CD14-positive monocyte (primary cell): ENCODE measurements around the gene MPL. TPM values are rescaled to one million over a fixed set of nuclear protein-coding genes. Genes with fewer than 3 reads are reported as not detected.

ENCODE experiments used
- DNase-seq, 3 donors: peaks; one replicate each; pipeline ENCODE4 v3.0.0-alpha.2; 2011 to 2022
- H2AFZ ChIP-seq: 2 replicates; pipeline ENCODE4 v1.6.0; 2012; ENCODE audit warnings: mild to moderate bottlenecking, low read depth, low read length, inconsistent platforms; ENCODE audit not compliant: insufficient read depth, poor library complexity, severe bottlenecking
- H3K27ac ChIP-seq, 2 donors: 1 replicate in 1 of 2; 2 replicates in 1 of 2; pipeline ENCODE4 v1.5.1; 2012 to 2013; ENCODE audit warnings: low read length in 2 of 2, control low read depth in 1 of 2, inconsistent platforms in 1 of 2, low read depth in 1 of 2, mild to moderate bottlenecking in 1 of 2
- H3K27me3 ChIP-seq, 2 donors: one replicate each; pipeline versions ENCODE4 v1.6.0 to v1.6.1; 2011 to 2013; ENCODE audit warnings: low read length in 2 of 2; ENCODE audit not compliant: control insufficient read depth in 2 of 2, insufficient read depth in 2 of 2
- H3K36me3 ChIP-seq, 2 donors: replicated peaks in 1 of 2; 1 replicate in 1 of 2; 2 replicates in 1 of 2; pipeline versions ENCODE4 v1.5.1 to v1.6.1; 2012 to 2013; ENCODE audit warnings: low read length in 2 of 2, control low read depth in 1 of 2, inconsistent platforms in 1 of 2, mild to moderate bottlenecking in 1 of 2; ENCODE audit not compliant: insufficient read depth in 2 of 2, control insufficient read depth in 1 of 2
- H3K4me1 ChIP-seq, 2 donors: 1 replicate in 1 of 2; 2 replicates in 1 of 2; pipeline versions ENCODE4 v1.5.1 to v1.6.1; 2012 to 2013; ENCODE audit warnings: low read length in 2 of 2, control low read depth in 1 of 2, inconsistent platforms in 1 of 2, mild to moderate bottlenecking in 1 of 2, moderate library complexity in 1 of 2; ENCODE audit not compliant: insufficient read depth in 2 of 2, control insufficient read depth in 1 of 2
- H3K4me2 ChIP-seq: replicated peaks from 2 replicates; pipeline ENCODE3; 2012; ENCODE audit warnings: low read length, moderate library complexity, mild to moderate bottlenecking; ENCODE audit not compliant: poor library complexity, severe bottlenecking; ENCODE audit errors: extremely low read depth
- H3K4me3 ChIP-seq, 3 experiments: fragments of 200-600 bp in 1 of 3; sonication (generic) in 1 of 3; replicated peaks in 1 of 3; 1 replicate in 2 of 3; 2 replicates in 1 of 3; pipeline ENCODE4 v1.5.1; 2011 to 2013; ENCODE audit warnings: low read length in 3 of 3, mild to moderate bottlenecking in 3 of 3, control low read depth in 2 of 3, low read depth in 2 of 3, inconsistent platforms in 1 of 3, moderate library complexity in 1 of 3
- H3K79me2 ChIP-seq: 2 replicates; pipeline ENCODE4 v1.6.0; 2012; ENCODE audit warnings: mild to moderate bottlenecking, control low read depth, inconsistent platforms, low read length, moderate library complexity; ENCODE audit not compliant: insufficient read depth
- H3K9ac ChIP-seq: 2 replicates; pipeline ENCODE4 v1.6.0; 2017; ENCODE audit warnings: low read length, mild to moderate bottlenecking; ENCODE audit not compliant: insufficient read depth, poor library complexity, severe bottlenecking
- H3K9me3 ChIP-seq, 2 donors: replicated peaks in 1 of 2; 1 replicate in 1 of 2; 2 replicates in 1 of 2; pipeline versions ENCODE4 v1.5.1 to v1.6.1; 2012 to 2013; ENCODE audit warnings: low read length in 2 of 2, control low read depth in 1 of 2; ENCODE audit not compliant: control insufficient read depth in 1 of 2, insufficient read depth in 1 of 2
- H4K20me1 ChIP-seq: 2 replicates; pipeline ENCODE4 v1.6.0; 2012; ENCODE audit warnings: mild to moderate bottlenecking, low read length, control low read depth, moderate library complexity; ENCODE audit not compliant: insufficient read depth
- H3K27ac Mint-ChIP-seq, 7 donors: one replicate each; pipeline ENCODE4 v1.8.0; 2020; ENCODE audit warnings: mild to moderate bottlenecking in 7 of 7, mixed read lengths in 7 of 7, moderate library complexity in 6 of 7, inconsistent platforms in 2 of 7
- H3K27me3 Mint-ChIP-seq, 3 donors: one replicate each; pipeline ENCODE4 v1.8.0; 2021 to 2022; ENCODE audit warnings: low read depth in 3 of 3, mild to moderate bottlenecking in 3 of 3, mixed read lengths in 3 of 3, moderate library complexity in 3 of 3, inconsistent platforms in 1 of 3
- H3K36me3 Mint-ChIP-seq, 2 donors: one replicate each; pipeline ENCODE4 v1.8.0; 2020; ENCODE audit warnings: mixed read lengths in 2 of 2, inconsistent platforms in 1 of 2, mild to moderate bottlenecking in 1 of 2
- H3K4me1 Mint-ChIP-seq: one replicate; pipeline ENCODE4 v1.8.0; 2020; ENCODE audit warnings: mild to moderate bottlenecking, mixed read lengths
- H3K4me3 Mint-ChIP-seq, 2 donors: one replicate each; pipeline ENCODE4 v1.8.0; 2020; ENCODE audit warnings: mild to moderate bottlenecking in 2 of 2, mixed read lengths in 2 of 2, moderate library complexity in 1 of 2
- H3K9me3 Mint-ChIP-seq, 7 donors: one replicate each; pipeline ENCODE4 v1.8.0; 2020 to 2022; ENCODE audit warnings: mixed read lengths in 7 of 7, mild to moderate bottlenecking in 6 of 7, moderate library complexity in 6 of 7, inconsistent platforms in 2 of 7
- WGBS: methylation state at CpG from one replicate; pipeline ENCODE4 v1.1.5; 2013; ENCODE audit warnings: missing lambda C conversion rate; ENCODE audit not compliant: insufficient coverage; 5-methylcytosine and 5-hydroxymethylcytosine counted together
- intact Hi-C, 2 donors: fragments of 100-400 bp; cut with micrococcal nuclease; formaldehyde crosslinking; loops; one replicate each; pipeline versions ENCODE4 v1.15.0 to v1.15.1; 2023
- polyA plus RNA-seq, 3 donors: library from polyadenylated mRNA; depleted of rRNA in 1 of 3; unstranded in 2 of 3; stranded (reverse) in 1 of 3; fragments of 300-500 nt in 2 of 3; fragments of >200 nt in 1 of 3; fragmentation: Illumina TruSeq in 2 of 3; gene quantifications; 1 replicate in 2 of 3; 2 replicates in 1 of 3; pipeline ENCODE4 v1.2.3, GENCODE V29; 2012 to 2021
- TF ChIP-seq, protein P1 (sequence below): fragments of 200-600 bp; IDR thresholded peaks from one replicate; pipeline ENCODE4 v1.8.0; 2022; ENCODE audit warnings: antibody characterized with exemption, mild to moderate bottlenecking

MPL gene
- polyA plus RNA-seq, 3 donors, result not detected

DNA sequence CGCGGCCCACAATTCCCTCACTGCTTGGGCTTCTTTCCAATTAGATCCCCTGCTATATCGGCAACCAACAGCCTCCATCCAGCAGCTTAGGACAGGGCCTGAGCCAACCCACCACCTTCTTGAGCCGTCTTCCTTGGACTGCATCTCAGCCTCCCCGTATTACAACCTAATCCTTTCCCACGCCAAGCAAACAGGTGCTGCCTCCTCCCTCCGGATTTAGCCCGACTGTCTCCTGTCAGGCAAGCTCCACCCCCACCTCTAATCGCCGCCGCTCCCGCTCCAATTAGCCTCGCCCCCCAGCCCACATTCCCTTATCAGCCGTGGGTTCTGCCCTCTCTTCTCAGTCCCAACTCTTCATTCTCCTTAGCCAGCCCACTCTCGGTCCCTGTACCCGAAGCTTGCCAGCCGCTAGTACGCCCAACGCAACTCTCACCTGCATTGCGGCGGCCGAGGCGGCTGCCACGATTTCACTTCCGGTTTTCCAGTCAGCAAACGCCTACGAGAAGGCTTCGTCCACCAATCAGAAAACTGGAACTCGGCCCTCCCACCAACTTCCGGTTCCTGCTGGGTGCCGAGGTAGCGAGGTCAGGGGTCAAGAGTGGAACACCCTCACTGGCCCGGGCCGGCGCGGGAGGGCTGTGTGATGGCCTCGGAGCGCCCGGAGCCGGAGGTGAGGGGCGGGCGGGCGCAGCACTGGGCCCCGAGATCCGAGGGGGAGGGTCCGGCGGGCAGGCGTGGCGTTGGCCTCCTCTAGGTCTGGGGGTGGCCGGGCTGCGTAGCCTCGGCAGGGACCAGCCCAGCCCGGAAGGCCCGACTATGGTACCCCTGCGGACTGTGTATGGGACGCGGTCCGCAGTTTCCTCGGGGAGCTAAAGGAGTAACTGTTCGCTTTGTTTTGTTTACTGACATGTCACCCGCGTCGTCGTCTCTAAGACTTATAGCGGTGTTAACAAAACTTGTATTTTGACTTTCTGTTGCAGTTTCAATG, 52.0 kb downstream of the MPL start, which contains the start of the genes MED8 and SZT2:
TSS of gene MED8 (minus strand) at position 475 of the 988 bp plus-strand sequence. CDS start at position 439, 36 bp downstream.
TSS of gene SZT2 (plus strand) at position 574 of the 988 bp plus-strand sequence. CDS start at position 644, 70 bp downstream.
- peaks cover 34 to 53% of the 10 kb centered on the region in 2 donors for H3K36me3 ChIP-seq
- Mint-ChIP-seq H3K4me3 (peak within 1 kb of the TSS; percentile 100), H3K9me3 (peaks cover 0 to 1% (median 0%) of the 10 kb centered on the region in 7 donors), H3K27ac (peak within 1 kb of the TSS; percentile 97 to 100 (median 98)), H3K27me3 (no peaks in the 10 kb centered on the region), H3K4me1 (peaks cover 26% of the 10 kb centered on the region), H3K36me3 (peaks cover 38 to 39% of the 10 kb centered on the region in 2 donors)
- H2AFZ ChIP-seq, result peak within 1 kb of the TSS; percentile 88
- peak; percentile 94 to 98 (median 96) for DNase-seq
- peaks cover 71% of the 10 kb centered on the region for H3K79me2 ChIP-seq
- peaks cover 18 to 30% of the 10 kb centered on the region in 2 donors for H3K4me1 ChIP-seq
- H3K9me3 ChIP-seq, result no peaks in the 10 kb centered on the region
- H3K9ac ChIP-seq, result peak within 1 kb of the TSS; percentile 79
- peak within 1 kb of the TSS; percentile 54 to 94 (median 78) for H3K4me3 ChIP-seq
- under 1% methylated on average over 59 of the region's 65 CpGs for WGBS
- TF ChIP-seq, protein P1, sequence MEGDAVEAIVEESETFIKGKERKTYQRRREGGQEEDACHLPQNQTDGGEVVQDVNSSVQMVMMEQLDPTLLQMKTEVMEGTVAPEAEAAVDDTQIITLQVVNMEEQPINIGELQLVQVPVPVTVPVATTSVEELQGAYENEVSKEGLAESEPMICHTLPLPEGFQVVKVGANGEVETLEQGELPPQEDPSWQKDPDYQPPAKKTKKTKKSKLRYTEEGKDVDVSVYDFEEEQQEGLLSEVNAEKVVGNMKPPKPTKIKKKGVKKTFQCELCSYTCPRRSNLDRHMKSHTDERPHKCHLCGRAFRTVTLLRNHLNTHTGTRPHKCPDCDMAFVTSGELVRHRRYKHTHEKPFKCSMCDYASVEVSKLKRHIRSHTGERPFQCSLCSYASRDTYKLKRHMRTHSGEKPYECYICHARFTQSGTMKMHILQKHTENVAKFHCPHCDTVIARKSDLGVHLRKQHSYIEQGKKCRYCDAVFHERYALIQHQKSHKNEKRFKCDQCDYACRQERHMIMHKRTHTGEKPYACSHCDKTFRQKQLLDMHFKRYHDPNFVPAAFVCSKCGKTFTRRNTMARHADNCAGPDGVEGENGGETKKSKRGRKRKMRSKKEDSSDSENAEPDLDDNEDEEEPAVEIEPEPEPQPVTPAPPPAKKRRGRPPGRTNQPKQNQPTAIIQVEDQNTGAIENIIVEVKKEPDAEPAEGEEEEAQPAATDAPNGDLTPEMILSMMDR, result no peak
- H3K4me2 ChIP-seq, result peak within 1 kb of the TSS; percentile 87
- H3K27ac ChIP-seq, result peak within 1 kb of the TSS; percentile 24 to 88
- H3K27me3 ChIP-seq, result no peaks in the 10 kb centered on the region
- peaks cover 31% of the 10 kb centered on the region for H4K20me1 ChIP-seq
- intact Hi-C loops, result loop anchor here (2.0 to 10.0 kb wide), 5 partner anchors 21 to 255 kb away; partner anchors contain the start of genes CDC20 (in 1 of the 2) and ELOVL1 (in 1 of the 2)

DNA sequence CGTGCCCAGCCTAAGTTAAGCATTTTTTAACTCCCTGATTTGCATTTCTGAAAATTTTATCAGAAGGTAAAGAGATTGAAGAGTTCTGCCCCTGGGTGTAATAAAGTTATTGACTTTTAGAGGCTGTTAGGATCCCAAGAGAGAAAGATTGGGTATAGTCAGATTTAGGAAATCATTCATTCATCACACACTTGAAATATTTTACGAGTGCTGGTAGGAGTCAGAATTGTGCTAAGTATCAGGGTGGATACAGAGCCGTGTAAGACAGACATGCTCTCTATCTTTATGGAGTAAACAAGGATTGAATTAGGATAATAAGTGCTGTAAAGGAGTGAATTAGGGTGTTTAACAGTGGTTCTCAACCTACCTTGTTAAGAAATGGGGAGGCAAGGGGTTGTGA, 55.1 kb downstream of the MPL start:
- Histone ChIP-seq H3K4me2 (no peak overlapping the region), H3K9ac (no peak overlapping the region), H3K4me1 (peaks cover 18 to 30% of the 10 kb centered on the region in 2 donors), H3K9me3 (no peaks in the 10 kb centered on the region), H3K27me3 (no peaks in the 10 kb centered on the region), H4K20me1 (peaks cover 38% of the 10 kb centered on the region), H3K79me2 (peaks cover 77% of the 10 kb centered on the region), H3K4me3 (no peak overlapping the region), H2AFZ (no peak overlapping the region), H3K27ac (no peak overlapping the region), H3K36me3 (peaks cover 16 to 48% of the 10 kb centered on the region in 2 donors)
- Mint-ChIP-seq H3K4me3 (no peak overlapping the region), H3K36me3 (peaks cover 26 to 33% of the 10 kb centered on the region in 2 donors), H3K4me1 (peaks cover 26% of the 10 kb centered on the region), H3K9me3 (peaks cover 0 to 2% (median 0%) of the 10 kb centered on the region in 7 donors), H3K27ac (peak overlapping the region in 1 of 7 donors; percentile 17), H3K27me3 (no peaks in the 10 kb centered on the region)
- intact Hi-C loops, result loop anchor here in 1 of 2 donors (5.0 kb wide), 1 partner anchor 35 kb away; the partner anchor contains the start of gene CDC20
- TF ChIP-seq, protein P1, result no peak
- WGBS, result no CpG with 5 or more reads among the region's 3 CpGs
- no peak for DNase-seq
